NCI-H2107 (cell line): ENCODE data around the gene KRTAP21-2.
"Not testable (repeated sequence)": the region's sequence is repeated elsewhere in the genome, so short reads cannot be mapped to it uniquely, and the experiment has no call there.

ENCODE experiments used
- DNase-seq: peaks from one replicate; lab custom pipeline; 2025; lab: John Stamatoyannopoulos, UW

The KRTAP21-2 gene

GRCh38 chr21:30747159-30747558 is at the start of gene KRTAP21-2:
KRTAP21-2 (minus strand) TSS chr21:30747259; CDS start chr21:30747202, 57 bp downstream.
- no peak for DNase-seq

- no peak for DNase-seq
Observed at GRCh38 chr21:30793581-30794314, 46.7 kb upstream of the KRTAP21-2 start.

- no peak for DNase-seq
Observed at GRCh38 chr21:30779249-30779648, 32.2 kb upstream of the KRTAP21-2 start.

GRCh38 chr21:30769724-30770431 is 22.8 kb upstream of the KRTAP21-2 start:
- no peak for DNase-seq

GRCh38 chr21:30760776-30761175 is 13.7 kb upstream of the KRTAP21-2 start:
- DNase-seq = no peak

- no peak for DNase-seq
Observed at GRCh38 chr21:30758306-30758705, 11.2 kb upstream of the KRTAP21-2 start.

- DNase-seq = not testable (repeated sequence)
Observed at GRCh38 chr21:30755328-30755727, 8.3 kb upstream of the KRTAP21-2 start, which contains the start of gene KRTAP21-1. KRTAP21-1 (minus strand) TSS chr21:30755428; CDS start chr21:30755378, 50 bp downstream.

- no peak for DNase-seq
Observed at GRCh38 chr21:30740462-30740861, 6.6 kb downstream of the KRTAP21-2 start.

- DNase-seq = no peak
Observed at GRCh38 chr21:30733026-30733425, 14.0 kb downstream of the KRTAP21-2 start.

GRCh38 chr21:30726726-30727125 is 20.3 kb downstream of the KRTAP21-2 start:
- DNase-seq = no peak

- no peak for DNase-seq
Observed at GRCh38 chr21:30719401-30719800, 27.7 kb downstream of the KRTAP21-2 start.

GRCh38 chr21:30718239-30718909 is 28.7 kb downstream of the KRTAP21-2 start, which contains the start of gene KRTAP21-3:
KRTAP21-3 (minus strand) TSS chr21:30718777; CDS start chr21:30718759, 18 bp downstream.
- DNase-seq = no peak

GRCh38 chr21:30717105-30717504 is 30.0 kb downstream of the KRTAP21-2 start:
- no peak for DNase-seq

GRCh38 chr21:30714946-30715345 is 32.1 kb downstream of the KRTAP21-2 start:
- no peak for DNase-seq

GRCh38 chr21:30714456-30714855 is 32.6 kb downstream of the KRTAP21-2 start:
- no peak for DNase-seq

- no peak for DNase-seq
Observed at GRCh38 chr21:30713766-30714165, 33.3 kb downstream of the KRTAP21-2 start.

- no peak for DNase-seq
Observed at GRCh38 chr21:30710499-30710898, 36.6 kb downstream of the KRTAP21-2 start.

GRCh38 chr21:30707409-30707808 is 39.6 kb downstream of the KRTAP21-2 start:
- no peak for DNase-seq
